Measurements from ENCODE around the gene THSD7A. TPM values are rescaled to one million over a fixed set of nuclear protein-coding genes. Genes with fewer than 3 reads are reported as not detected.

Gene THSD7A
- polyA plus RNA-seq, 1 donor from 2014 or later, result 18.5 TPM

- Histone ChIP-seq H3K9me2 (ENCODE audit: insufficient read depth, low read length) (no peaks in the 10 kb centered on the region), H3K79me2 (replicated peaks; ENCODE audit: insufficient read depth, low read length) (no peaks in the 10 kb centered on the region), H3K36me3 (ENCODE audit: insufficient read depth, low read length) (no peaks in the 10 kb centered on the region), H3K4me3 (ENCODE audit: low read length) (no peak overlapping the region), H3K9me3 (ENCODE audit: low read length) (no peaks in the 10 kb centered on the region), H2AFZ (ENCODE audit: low read depth, low read length) (no peak overlapping the region), H3K27me3 (ENCODE audit: insufficient read depth, low read depth, low read length) (no peaks in the 10 kb centered on the region), H3F3A (ENCODE audit: insufficient read depth, low read length, poor library complexity, severe bottlenecking) (no peaks in the 10 kb centered on the region), H3K4me2 (ENCODE audit: low read length) (no peak overlapping the region), H4K20me1 (ENCODE audit: insufficient read depth) (no peaks in the 10 kb centered on the region), H3K9ac (ENCODE audit: low read length) (no peak overlapping the region), H3K27ac (ENCODE audit: low read length) (no peak overlapping the region)
- TF ChIP-seq TAF1 (IDR thresholded peaks at IDR 0.05; ENCODE audit: low read depth) (no peak), EZH2 (IDR thresholded peaks at IDR 0.05; ENCODE audit: borderline replicate concordance, insufficient read depth, low read length, poor library complexity, severe bottlenecking) (no peak), MXI1 (conservative IDR thresholded peaks at IDR 0.05; ENCODE audit: poor library complexity, severe bottlenecking) (no peak), POLR2AphosphoS5 (IDR thresholded peaks at IDR 0.05) (no peak), RAD21 (conservative IDR thresholded peaks at IDR 0.05) (no peak), EP300 (conservative IDR thresholded peaks at IDR 0.05; ENCODE audit: poor library complexity, severe bottlenecking) (no peak), CTCF (IDR thresholded peaks at IDR 0.05; ENCODE audit: poor library complexity, severe bottlenecking) (no peak), REST (IDR thresholded peaks at IDR 0.05; ENCODE audit: borderline replicate concordance) (no peak), SMC3 (conservative IDR thresholded peaks at IDR 0.05; ENCODE audit: poor library complexity) (no peak)
Observed at GRCh38 chr7:11576310-11576709, 255.7 kb downstream of the THSD7A start.

GRCh38 chr7:11573128-11573750, 258.8 kb downstream of the THSD7A start:
- Histone ChIP-seq H3F3A (ENCODE audit: insufficient read depth, low read length, poor library complexity, severe bottlenecking) (no peaks in the 10 kb centered on the region), H2AFZ (ENCODE audit: low read depth, low read length) (no peak overlapping the region), H3K4me3 (ENCODE audit: low read length) (no peak overlapping the region), H3K36me3 (ENCODE audit: insufficient read depth, low read length) (no peaks in the 10 kb centered on the region), H3K27me3 (ENCODE audit: insufficient read depth, low read depth, low read length) (no peaks in the 10 kb centered on the region), H3K9ac (ENCODE audit: low read length) (no peak overlapping the region), H3K9me2 (ENCODE audit: insufficient read depth, low read length) (no peaks in the 10 kb centered on the region), H3K9me3 (ENCODE audit: low read length) (no peaks in the 10 kb centered on the region), H3K27ac (ENCODE audit: low read length) (no peak overlapping the region), H4K20me1 (ENCODE audit: insufficient read depth) (no peaks in the 10 kb centered on the region), H3K4me2 (ENCODE audit: low read length) (no peak overlapping the region), H3K79me2 (replicated peaks; ENCODE audit: insufficient read depth, low read length) (no peaks in the 10 kb centered on the region)
- TF ChIP-seq CTCF (IDR thresholded peaks at IDR 0.05; ENCODE audit: poor library complexity, severe bottlenecking) (no peak), POLR2AphosphoS5 (IDR thresholded peaks at IDR 0.05) (no peak), SMC3 (conservative IDR thresholded peaks at IDR 0.05; ENCODE audit: poor library complexity) (no peak), MXI1 (conservative IDR thresholded peaks at IDR 0.05; ENCODE audit: poor library complexity, severe bottlenecking) (no peak), EZH2 (IDR thresholded peaks at IDR 0.05; ENCODE audit: borderline replicate concordance, insufficient read depth, low read length, poor library complexity, severe bottlenecking) (no peak)
